ENCODE measurements around the gene INSL6.

The INSL6 gene

DNA sequence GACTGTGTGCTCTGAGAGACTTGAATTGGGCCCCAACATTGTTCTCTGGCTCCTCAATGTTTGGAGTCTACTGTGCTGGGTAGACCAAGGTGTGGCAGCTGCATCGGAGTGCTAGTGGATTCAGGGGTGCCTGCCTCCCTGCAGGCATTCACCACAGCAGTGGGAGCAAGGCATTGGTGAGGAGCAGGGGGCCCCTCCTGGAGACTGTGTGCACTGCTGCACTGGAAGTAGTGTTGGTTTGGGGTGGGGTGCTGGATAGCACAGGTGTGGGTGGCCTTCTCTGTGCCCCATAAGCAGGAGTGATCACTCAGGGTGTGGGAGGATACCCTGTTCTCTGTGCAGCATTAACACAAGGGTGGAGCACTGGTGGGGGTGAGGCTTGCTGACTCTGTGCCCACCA, 39.2 kb downstream of the INSL6 start:
- in situ Hi-C loops (cut with HindIII; ENCODE audit: low pct_unique_long_range_greater_than_20kb, low sequenced_read_pairs) = no loop called here

DNA sequence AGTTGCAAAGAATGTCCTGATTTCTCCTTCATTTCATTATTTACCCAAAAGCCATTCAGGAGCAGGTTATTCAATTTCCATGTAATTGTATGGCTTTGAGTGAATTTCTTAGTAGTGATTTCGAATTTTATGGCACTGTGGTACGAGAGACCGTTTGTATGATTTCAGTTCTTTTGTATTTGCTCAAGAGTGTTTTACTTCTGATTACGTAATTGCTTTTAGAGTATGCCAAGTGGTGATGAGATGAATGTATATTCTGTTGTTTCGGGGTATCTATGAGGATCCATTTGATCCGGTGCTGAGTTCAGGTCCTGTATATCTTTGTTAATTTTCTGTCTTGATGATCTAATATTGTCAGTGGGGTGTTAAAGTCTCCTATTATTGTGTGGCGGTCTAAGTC, 41.2 kb downstream of the INSL6 start:
- in situ Hi-C loops (cut with HindIII; ENCODE audit: low pct_unique_long_range_greater_than_20kb, low sequenced_read_pairs) = no loop called here
- no peak for TF ChIP-seq JUND (IDR thresholded peaks at IDR 0.05; ENCODE audit: low read depth)
- no peak for DNase-seq (ENCODE audit: low read depth in 1 of 2, low spot score in 1 of 2)

More for the DNA sequence above, 39.2 kb downstream of the INSL6 start:
- no peak for DNase-seq (ENCODE audit: low read depth in 1 of 2, low spot score in 1 of 2)
- no peak for TF ChIP-seq JUND (IDR thresholded peaks at IDR 0.05; ENCODE audit: low read depth)

DNA sequence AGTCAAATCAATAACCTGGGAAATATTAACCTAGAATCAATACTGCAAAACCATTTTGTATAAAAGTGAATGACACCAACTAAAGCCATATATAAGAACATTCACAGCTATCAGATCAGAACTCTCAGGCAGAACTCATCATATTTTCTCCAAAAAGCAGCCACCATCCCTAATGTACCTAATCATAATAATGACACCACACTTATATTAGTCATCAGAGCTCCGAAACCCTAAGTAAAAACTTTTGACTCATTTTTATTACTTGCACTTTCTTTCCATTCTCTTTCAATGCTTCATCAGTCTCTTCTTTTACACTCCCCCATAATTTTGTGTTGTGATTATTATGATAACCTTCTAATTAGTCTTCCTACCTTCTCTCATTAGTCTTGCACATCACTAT, 45.3 kb downstream of the INSL6 start:
- no peak for DNase-seq (ENCODE audit: low read depth in 1 of 2, low spot score in 1 of 2)
- no peak for TF ChIP-seq JUND (IDR thresholded peaks at IDR 0.05; ENCODE audit: low read depth)
- in situ Hi-C loops (cut with HindIII; ENCODE audit: low pct_unique_long_range_greater_than_20kb, low sequenced_read_pairs) = no loop called here

DNA sequence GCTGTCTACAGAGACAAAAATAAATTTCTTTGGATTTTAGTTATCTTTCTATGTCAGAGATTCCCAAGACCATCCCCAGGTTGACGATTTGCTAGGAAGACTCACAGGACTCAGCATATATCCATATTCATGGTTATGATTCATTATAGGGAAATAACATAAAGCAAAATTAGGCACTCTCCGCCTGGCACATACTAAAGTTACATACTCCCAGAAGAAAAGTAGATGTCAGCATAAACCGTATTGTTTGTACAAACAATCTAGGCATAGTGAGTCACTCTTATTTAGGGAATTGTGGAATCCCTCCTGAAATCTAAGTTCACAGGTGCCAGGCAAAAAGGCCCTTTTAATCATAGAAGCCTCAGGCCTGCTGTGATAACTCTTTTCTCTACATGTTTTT, 62.9 kb downstream of the INSL6 start:
- in situ Hi-C loops (cut with HindIII; ENCODE audit: low pct_unique_long_range_greater_than_20kb, low sequenced_read_pairs) = no loop called here
- no peak for TF ChIP-seq JUND (IDR thresholded peaks at IDR 0.05; ENCODE audit: low read depth)
- no peak for DNase-seq (ENCODE audit: low read depth in 1 of 2, low spot score in 1 of 2)

DNA sequence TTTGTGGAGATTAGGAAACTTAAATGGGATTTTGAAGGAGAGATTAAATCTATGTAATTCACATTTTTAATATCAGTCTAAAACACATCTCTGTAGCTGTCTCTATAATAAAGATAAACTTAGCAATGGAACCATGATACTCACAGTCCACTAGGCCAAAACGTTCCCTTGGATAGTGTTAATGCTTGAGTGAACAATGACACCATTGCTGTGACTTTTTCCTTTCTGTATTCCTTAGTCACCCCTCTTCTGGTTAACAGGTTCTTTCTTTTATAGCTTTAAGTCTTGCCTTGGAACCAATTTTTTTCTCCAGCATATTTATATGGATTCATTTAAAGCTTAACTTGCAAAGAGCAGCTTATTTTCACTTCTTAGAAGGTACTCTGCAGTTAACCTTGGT, 63.3 kb downstream of the INSL6 start:
- no peak for TF ChIP-seq JUND (IDR thresholded peaks at IDR 0.05; ENCODE audit: low read depth)
- DNase-seq (ENCODE audit: low read depth in 1 of 2, low spot score in 1 of 2) = no peak
- in situ Hi-C loops (cut with HindIII; ENCODE audit: low pct_unique_long_range_greater_than_20kb, low sequenced_read_pairs) = no loop called here

DNA sequence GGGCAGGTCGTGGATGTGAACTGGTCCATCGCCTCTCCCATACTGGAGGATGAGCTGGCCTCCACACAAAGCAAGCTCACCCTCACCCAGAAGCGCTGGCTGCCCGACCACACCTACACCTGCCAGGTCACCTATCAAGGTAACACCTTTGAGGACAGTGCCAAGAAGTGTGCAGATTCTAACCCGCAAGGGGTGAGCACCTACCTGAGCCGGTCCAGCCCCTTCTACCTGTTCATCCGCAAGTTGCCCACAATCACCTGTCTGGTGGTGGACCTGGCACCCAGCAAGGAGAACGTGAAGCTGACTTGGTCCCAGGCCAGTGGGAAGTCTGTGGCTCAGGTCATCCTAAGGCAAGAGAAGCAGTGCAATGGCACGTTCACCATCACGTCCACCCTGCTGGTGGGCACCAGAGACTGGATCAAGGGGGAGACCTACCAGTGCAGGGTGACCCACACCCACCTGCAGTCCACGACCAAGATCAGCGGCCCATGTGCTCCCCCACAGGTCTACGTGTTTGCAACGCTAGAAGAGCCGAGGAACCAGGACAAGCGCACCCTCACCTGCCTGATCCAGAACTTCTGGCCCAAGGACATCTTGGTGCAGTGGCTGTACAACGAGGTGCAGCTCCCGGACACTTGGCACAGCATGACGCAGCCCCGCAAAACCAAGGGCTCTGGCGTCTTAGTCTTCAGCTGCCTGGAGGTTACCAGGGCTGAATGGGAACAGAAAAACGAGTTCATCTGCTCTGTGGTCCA, 71.3 kb downstream of the INSL6 start:
- no peak for TF ChIP-seq JUND (IDR thresholded peaks at IDR 0.05; ENCODE audit: low read depth)
- in situ Hi-C loops (cut with HindIII; ENCODE audit: low pct_unique_long_range_greater_than_20kb, low sequenced_read_pairs) = no loop called here
- no peak for DNase-seq (ENCODE audit: low read depth in 1 of 2, low spot score in 1 of 2)

Data from T47D (cell line).